ENCODE measurements around the gene MICOS13.

The MICOS13 gene

DNA sequence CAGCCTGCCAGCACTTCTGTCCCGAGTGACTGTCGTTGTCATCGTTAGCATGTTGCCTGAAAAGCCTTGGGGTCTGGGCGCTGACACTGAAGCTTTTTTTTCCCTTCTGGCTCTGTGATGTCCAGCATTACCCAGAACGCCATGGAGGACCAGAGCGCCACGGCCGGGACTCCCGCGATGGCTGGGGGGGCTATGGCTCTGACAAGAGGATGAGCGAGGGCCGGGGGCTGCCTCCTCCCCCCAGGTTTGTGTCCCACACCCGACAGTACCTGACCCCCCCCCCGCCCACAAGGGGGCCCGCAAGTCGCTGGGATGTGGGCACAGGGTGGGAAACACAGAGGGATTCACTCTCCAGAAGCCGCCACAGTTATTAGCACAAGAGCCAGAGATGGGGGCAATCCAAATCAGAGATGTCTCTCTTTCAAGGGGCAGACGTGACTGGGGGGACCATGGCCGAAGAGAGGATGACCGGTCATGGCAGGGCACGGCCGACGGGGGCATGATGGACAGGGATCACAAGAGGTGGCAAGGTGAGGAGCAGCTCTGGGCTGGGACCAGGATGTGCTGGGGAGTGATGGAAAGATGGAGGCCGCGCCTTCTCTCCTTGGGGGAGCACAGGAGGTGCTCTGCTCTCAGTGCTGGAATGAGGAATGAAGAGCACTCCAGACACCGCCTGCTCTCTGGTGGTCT lies 13.2 kb downstream of the MICOS13 start:
- DNase-seq, result no peak

DNA sequence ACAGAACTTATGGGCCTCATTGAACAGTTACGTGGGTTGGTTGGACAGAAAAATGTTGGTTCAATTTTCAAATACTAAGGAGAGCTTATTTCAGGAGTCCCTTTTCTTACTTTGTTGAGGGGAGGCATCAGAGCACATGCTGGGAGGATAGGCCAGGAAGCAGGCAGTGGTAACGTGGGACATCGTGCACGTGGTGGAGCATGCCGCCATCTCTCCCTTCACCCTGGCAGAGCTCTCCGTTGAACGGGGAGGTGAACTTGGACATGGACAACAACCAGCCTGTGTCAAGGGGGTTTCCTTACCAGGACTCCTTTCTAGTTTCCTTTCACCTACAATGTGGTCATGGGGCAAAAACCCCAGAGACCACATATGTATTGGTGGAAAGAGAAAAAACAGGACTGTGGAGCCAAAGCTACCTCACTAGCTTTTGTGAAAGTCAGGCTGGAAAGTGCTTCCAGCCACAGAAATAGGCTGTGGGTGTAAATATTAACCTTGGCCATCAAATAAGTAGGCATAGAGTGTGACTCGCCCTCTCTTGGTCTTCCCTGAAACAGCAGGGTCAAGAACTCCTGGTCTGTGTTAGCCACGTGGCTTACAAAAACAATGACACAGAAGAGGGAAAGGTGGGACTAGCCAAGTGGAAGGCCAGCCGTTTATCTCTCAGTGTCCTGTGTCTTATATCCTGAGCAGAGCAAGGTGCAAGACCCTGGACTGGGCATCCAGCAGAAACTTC lies 14.4 kb downstream of the MICOS13 start:
- DNase-seq, result no peak

DNA sequence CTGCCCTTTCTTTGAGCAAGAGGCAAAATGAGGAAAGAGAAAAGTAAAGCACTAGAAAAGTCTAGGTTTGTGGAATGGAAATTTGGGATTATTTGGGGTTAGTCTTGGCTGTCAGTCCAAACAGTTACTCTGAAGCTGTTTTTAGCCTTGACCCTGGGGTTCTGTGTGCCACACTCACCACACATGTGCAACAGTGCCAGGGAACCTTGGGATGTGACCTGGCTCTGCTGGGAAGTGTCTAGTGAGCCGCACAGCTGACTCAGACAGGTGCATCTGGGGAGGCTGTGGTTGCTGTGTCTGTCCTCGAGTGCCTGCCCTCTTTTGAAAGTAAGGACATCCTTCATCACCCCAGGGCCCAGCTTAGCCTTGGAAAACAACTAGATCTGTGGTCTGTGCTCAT lies 15.8 kb downstream of the MICOS13 start:
- DNase-seq, result no peak

DNA sequence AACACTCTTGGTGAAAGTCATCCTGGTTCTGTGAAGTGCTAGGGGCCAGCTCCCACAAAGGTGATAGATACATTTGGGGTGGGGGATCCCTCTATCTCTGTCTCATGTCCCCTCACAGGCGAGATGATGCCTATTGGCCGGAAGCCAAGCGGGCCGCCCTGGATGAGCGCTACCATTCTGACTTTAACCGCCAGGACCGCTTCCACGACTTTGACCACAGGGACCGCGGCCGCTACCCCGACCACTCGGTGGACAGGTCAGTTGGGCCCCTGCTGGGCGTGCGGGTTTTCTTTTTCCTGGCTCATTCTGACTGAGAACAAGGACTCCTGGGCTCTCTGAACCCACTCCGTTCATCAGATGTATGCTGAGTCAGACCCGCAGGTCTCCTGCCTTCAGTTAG lies 16.4 kb downstream of the MICOS13 start:
- no peak for DNase-seq

DNA sequence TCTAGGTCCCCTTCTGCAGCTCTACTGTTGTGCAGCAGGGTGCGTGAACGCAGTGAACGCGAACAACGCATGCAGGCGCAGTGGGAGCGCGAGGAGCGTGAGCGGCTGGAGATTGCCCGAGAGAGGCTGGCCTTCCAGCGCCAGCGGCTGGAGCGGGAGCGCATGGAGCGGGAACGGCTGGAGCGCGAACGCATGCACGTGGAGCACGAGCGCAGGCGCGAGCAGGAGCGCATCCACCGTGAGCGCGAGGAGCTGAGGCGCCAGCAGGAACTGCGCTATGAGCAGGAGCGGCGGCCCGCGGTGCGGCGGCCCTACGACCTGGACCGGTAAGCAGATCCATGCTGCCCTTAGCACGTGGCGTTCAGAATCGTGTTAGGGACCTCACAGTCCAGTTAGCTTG lies 18.8 kb downstream of the MICOS13 start:
- no peak for DNase-seq

DNA sequence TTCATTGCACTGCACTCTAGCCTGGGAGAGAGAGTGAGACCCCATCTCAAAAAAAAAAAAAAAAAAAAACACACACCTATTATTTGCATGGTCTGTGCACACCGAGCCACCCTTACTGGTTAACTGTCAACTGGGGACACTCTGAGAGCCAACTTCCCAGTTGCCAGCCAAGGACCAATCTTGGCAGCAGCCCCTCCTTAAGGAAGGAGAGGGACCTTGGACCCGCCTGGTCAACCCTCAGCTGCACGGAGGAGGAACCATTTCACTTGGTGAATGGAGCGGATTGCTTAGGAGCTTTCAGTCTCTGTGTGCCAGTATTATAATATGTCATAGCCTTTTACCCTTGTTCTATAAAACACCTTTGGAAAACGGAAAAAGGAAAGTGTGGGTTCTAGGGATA lies 24.9 kb downstream of the MICOS13 start:
- DNase-seq, result no peak

DNA sequence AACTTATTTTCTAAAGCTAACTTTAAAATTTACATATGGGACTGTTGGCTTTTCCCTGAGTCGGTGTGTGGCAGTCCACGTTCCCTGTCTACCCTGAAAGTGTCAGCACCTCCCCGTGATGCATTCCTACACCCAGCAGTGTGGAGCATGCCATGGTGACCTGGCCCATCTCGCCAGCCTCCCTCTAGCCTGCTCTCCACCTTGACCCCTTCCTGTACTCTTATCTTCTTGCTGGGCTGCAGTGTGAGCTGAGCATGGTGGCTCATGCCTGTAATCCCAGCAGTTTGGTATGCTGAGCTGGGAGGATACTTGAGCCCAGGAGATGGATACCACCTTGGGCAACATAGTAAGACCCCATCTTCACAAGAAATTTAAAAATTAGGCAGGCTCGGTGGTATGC lies 25.4 kb downstream of the MICOS13 start:
- DNase-seq, result no peak

DNA sequence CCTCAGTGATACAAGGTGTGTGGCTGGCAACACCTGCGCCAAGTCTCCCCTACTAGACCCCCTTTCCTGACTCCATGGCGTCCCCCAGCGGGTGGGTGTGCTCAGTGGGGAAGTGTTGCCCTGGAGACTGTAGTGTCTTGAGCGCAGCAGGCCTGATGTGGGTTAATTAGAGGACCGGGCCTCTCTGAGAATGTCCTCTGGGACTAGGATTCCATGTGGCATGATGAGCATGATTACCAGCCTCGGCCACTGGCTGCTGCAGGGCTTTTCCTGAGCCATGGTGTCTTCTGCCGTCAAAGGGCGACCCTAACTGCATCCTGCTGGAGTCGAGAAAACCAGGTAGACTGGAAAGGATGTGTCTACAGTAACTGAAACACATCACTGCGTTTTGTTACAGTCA lies 28.1 kb downstream of the MICOS13 start:
- DNase-seq, result no peak

DNA sequence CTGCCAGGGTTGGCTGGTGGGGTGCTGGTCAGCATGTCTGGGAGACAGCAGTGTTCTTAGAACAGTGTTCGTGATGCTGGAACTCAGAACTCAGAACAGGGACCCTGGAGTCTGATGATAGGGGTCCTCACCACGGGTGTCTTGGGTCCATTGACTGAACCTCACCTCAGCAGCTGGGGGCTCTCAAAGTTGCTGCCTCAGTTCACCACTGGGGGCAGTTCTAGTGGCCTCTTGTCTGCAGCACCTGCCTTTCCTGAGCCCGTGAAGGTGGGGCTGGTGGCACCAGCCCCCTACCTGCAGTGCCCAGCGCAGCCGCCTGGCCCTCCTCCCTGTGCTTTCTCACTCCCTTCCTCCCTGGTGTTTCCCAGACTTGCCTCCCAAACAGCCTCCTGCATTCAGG lies 29.0 kb downstream of the MICOS13 start:
- DNase-seq, result no peak

DNA sequence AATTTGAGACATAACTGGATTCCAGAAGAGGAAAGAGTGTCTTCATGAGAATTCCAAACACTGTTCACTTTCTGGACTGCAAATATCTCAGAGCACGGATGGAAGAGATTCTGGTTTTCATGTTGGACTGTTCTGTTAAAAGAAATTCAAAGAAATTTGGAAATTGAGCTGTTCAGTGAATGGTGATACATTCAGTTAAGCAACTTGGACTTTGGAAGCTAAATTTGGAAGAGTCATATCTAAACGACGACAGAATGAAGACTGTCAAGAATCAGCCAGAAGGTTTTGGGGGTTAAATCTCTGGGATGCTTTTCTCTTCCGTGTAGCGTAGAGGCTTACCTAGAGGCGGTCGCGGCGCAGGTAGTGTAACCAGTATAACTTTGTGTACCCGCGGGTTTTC lies 31.9 kb downstream of the MICOS13 start:
- DNase-seq, result no peak

DNA sequence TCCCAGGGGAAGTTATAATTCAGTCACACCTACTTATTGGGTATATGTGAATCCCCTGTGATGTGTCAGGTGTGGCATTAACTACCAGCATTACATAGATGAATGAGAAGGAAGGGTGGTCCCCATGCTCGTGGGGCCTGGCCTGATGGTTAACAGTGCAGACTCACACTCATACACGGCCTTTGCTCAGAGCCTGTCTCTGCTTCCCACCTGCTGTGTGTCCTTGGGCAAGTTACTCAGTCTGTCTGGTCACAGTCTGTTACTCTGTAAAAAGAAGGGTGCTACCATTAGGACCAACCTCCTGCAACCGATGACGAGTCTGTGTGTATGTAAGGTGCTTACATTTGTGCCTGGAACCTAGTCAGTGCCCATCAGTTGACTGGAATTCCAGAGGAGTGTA lies 33.6 kb downstream of the MICOS13 start:
- no peak for DNase-seq

DNA sequence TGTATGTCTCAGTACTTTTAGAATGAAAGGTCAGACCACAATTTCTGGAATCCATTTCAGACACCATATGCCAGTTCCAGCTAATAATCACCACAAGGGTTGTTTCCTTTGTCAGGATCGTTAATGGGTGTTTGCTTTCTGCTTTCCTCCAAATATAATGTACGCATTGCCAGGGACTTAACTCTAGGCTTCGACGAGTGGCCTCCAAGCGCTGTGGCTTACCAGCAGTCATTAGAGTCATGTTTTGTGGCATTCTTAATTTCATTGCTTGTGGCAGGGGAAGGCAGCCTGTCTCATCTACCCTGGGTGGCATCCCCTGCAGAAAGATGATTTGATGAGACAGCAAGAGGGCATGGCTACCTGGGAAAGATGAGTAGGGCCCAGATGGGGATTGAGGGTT lies 34.9 kb downstream of the MICOS13 start:
- no peak for DNase-seq

DNA sequence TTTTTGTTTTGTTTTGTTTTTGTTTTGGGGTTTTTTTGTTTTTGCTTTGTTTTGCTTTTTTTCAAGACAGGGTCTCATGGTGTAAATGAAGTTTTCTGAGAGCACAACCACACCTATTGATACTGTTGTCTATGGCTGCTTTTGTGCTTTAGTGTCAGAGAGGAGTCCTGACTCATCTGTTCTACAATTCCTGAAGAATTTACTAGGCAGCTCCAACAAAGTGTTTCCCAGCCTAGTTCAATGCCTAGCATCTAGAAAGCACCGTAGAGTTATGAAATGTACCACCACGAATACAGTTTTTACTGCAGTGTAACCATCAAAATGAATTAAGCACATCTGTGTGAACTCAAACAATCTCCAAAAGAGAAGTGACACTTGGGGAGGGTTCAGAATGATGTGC lies 36.3 kb downstream of the MICOS13 start:
- DNase-seq, result no peak

DNA sequence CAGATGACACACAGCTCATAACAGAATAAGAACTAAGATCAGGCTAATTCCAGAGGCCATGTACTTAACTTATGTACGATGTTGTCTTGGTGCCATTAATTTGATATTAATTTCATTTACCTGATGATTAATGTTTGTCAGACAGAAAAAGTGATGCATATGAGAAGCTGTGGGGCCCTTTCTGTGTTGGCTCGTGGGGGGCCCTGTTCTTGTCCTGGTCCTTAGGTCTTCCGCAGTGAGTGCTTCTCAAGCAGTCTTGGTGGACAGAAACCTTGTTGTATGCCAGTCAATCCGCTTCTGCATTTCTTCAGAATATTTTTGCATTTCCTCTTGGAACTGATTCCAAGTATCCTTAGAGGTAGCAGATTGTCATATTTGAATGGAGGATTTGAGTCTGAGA lies 37.3 kb downstream of the MICOS13 start:
- no peak for DNase-seq

DNA sequence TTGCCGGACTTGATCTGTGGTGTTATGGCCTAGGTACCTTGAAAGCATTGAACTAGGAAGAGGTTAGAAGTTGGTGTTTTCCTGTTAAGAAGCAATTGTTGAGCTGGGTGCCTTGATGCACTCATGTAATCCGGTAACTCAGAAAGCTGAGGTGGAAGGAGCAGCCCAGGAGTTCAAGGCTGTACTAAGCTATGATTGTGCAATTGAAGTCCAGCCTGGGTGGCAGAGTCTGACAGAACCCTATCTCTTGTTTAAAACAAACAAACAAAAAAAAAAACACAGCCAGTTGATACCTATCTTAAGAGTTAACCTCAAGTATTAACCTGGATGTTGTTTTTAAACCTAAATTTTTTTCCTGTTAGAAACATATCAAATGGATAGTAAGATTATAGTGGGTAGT lies 38.1 kb downstream of the MICOS13 start:
- no peak for DNase-seq

DNA sequence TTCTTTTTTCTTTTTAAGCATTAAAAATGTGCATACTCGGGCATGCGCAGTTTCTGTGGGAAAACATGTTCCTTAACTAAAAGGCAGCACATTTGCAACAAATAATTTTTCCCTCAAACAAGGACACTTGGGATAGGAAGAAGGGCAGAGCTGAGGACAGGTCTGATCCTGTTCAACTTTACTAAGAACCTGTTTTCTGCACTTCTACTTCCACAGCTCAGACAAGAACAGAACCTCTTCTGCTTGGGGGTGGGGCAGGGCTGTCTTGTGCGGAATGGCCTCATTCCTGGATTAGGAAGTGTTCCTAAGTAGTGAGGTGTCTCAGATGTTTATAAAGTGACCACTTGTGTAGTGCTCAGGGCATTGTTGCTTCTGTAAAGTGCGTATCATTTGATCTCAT lies 39.1 kb downstream of the MICOS13 start:
- no peak for DNase-seq

DNA sequence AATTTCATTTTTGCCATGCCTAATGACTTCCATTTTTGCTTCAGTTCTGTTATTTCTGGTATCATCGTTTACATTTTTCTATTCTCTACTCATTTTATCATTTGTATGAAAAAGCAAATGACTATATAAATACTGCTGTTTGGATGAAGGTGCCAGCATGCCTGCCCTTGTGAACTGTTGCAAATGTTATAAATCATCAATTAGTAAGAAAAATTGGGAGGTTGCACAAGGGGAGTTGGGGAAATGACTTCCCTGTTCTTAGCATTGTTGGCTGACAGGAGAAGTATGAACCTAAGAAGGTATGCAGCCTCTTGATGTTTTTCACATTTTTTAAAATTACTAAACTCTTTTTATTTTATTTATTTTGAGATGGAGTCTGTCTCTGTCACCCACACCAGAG lies 42.3 kb downstream of the MICOS13 start:
- DNase-seq, result no peak

DNA sequence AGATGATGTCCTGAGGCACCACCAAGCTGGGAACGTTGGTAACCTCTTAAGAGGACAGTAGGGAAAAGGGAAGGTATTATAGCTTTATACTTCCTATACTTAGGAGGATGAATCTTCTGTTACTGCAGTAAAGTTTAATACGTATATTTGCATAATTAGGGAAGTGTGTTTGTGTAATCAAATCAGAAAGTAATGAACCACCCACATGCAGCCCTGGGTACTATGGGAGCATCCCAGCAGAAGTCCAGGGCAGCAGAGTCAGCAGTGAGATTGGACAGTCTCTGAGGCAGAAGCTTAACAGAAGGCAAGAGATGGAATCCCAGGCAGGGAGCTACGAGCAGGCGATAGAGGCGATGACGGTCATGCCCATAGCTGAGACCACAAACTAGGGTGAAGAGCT lies 44.9 kb downstream of the MICOS13 start:
- DNase-seq, result peak in 1 of 2 donors; percentile 51

DNA sequence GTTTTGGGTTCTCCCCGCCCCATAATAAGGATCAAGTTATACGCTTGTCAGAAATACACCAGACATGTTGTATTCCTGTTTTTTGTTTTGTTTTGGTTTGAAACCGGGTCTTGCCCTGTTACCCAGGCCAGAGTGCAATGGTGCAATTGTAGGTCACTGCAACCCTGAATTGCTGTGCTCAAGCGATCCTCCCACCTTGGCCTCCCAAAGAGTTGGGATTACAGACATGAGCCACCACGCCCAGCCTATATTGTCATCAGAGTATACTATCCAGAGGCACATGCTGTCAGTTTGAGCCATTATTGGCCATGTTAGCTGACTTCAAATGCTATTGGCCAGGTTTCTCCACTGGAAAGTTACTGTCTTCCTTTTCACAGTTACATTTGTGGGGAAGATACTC lies 47.7 kb downstream of the MICOS13 start:
- DNase-seq, result peak; percentile 37 to 44

DNA sequence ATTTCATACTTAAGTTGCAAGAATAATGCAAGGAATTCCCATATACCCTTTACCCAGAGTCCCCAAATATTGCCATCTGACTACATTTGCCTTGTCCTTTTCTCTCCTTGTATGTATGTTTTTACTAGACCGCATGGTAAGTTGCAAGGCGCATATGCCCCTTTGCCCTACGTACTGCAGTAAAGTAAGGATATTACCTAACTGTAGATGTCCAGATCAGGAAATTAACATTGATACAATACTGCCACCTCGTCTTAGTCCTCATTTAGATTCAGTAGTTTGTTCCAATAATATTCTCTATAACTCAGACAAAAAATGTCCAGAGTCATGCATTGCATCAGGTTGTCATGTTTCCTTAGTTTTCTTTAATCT lies 48.1 kb downstream of the MICOS13 start:
- no peak for DNase-seq

DNA sequence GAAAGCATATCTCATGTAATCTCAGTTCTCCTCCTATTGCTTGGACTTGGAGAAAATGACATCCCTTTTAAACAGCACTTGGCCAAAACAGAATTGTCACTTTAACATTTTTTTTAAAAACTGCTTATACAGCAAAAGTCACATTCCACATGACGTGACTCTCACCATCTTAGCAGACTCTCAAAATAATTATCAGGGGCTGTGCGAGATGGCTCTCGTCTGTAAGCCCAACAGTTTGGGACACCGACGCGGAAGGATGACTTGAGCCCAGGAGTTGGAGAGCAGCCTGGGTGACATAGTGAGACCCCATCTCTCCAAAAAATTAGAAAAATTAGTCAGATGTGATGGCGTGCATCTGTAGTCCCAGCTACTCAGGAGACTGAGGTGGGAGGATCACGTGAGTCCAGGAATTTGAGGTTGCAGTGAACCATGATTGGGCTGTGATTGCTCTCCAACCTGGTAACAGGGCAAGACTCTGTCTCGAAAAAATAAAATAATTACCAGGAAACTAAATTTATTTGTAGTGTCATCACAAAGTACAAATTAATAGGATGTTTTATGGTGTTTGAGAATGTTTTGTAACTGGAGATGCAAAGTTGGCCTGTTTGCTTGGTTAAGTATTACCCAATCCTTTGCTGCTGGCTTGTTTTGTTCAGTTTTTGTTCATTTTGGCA lies 48.6 kb downstream of the MICOS13 start:
- DNase-seq, result no peak

DNA sequence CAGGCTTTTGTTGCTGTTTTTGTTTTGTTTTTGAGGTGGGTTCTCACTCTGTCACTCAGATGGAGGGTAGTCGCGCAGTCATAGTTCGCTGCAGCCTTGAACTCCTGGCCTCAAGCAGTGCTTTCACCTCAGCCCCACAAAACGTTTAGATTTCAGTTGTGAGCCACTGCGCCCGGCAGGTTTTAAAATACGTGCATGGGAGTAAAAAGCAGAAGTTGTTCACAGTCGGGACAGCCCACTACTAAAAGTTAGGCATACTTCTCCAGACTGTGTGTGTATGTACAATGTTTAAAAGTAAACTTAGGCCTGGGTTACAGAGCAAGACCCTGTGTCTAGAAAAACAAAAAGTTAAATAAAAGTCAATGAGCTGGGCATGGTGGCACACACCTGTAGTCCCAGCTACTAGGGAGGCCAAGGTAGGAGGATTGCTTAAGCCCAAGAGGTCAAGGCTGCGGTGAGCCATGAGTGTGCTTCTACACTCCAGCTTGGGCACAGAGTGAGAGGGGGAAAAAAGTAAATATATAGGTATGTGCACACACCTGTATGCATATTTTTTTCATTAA lies 51.3 kb downstream of the MICOS13 start:
- peak; percentile 58 to 72 for DNase-seq

DNA sequence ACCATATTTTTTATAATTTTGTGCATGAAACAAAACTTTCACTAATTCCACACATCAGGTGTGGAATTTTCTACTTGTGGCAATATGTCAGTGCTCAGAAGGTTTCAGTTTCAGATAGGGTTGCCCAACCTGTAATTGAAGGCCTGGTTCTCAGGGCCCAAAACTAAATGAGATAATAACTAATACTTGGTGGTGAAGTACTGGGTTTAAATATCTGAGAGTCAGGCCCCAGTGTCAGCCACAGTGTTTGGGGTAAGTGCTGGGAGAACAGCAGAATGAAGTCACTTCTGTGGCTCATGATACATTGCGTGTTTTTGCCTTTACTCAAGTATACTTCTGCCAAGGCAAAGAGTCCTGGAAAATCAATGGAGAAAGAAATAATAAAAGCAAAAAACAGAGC lies 51.9 kb downstream of the MICOS13 start:
- peak in 1 of 2 donors; percentile 33 for DNase-seq
